Suppressor macrophage treated with lipopolysaccharide for 4 hours (primary cell): ENCODE measurements around the gene FOSB.
"Not testable (repeated sequence)": the region's sequence is repeated elsewhere in the genome, so short reads cannot be mapped to it uniquely, and the experiment has no call there.

Experiments used
- DNase-seq: peaks from one replicate; pipeline ENCODE4 v3.0.0-alpha.2; 2020

FOSB gene

DNA sequence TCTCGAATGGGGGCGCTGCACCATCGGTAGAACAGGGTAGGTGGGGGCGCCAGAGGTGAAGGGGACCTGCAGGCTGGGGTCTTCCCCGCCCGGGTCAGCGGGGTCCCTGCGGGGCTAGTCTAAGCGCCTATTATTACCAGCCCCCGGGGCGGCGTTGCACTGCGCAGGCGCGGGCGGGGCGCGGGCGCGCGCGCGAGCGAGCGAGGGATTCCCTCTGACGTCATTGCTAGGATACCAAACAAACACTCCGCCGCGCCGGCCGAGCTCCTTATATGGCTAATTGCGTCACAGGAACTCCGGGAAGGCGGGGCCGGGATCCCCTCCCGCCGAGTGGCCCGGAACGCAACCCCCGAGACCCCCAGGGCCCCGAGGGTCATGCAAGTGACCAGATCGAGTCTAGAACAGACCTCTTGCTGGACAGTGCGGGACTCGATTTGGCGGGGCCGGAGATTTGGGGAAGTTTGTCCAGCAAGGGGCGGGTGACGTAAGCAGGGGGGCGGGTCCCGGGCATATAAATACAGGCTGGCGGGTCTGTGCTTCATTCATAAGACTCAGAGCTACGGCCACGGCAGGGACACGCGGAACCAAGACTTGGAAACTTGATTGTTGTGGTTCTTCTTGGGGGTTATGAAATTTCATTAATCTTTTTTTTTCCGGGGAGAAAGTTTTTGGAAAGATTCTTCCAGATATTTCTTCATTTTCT lies at the start of gene FOSB:
TSS of gene FOSB (plus strand) at position 541 of the 703 bp plus-strand sequence. CDS start 591 bp downstream, outside the sequence.
- peak; percentile 98 for DNase-seq

DNA sequence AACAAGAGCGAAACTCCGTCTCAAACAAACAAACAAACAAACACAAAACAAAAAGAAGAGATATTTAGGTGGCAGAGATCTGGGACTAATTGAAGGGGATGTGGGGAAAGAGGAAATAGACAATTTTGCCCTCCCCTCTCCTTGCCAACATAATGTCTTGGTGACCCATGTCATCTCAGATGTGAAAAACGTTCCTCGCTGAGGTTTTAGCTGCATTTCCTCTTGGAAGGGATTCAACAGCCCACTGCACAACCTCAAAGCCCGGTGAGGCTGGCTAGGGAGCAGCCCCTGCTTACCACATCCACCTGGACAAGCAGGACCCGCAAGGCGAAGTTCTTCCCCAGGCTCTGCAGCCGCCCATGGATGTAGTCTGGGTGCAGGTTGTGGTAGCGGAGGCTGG lies 49.0 kb upstream of the FOSB start:
- no peak for DNase-seq

DNA sequence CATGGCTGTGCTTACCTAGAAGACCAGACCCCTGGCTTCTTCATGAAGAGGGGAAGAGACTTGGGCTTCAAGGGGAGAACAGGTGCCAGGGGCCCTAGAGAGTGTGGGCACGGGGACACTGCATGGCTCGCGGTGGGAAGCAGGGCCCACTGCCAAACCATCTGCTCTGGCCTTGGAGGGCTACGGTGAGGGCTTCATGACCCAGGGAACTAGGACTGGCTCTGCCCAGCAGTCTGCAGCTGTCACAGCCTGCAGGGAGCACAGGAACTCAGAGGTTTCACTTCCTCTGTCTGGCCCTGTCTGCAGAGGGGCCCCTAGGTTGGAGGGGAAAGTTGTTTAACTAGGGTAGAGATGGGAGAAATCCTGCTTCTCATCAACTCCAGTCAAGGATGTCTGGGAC lies 48.4 kb upstream of the FOSB start:
- peak; percentile 82 for DNase-seq

DNA sequence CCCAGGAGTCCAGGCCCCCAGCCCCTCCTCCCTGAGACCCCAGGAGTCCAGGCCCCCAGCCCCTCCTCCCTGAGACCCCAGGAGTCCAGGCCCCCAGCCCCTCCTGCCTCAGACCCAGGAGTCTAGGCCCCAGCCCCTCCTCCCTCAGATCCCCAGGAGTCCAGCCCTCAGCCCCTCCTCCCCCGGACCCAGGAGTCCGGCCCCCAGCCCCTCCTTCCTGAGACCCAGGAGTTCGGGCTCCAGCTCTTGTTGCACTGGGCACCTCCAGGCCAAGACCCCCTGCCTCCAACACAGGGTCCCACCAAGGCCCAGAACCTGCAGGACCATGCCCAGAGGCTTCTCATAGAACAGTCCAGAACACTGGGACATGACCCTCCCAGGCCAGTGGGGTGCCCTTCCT lies 47.9 kb upstream of the FOSB start:
- no peak for DNase-seq

DNA sequence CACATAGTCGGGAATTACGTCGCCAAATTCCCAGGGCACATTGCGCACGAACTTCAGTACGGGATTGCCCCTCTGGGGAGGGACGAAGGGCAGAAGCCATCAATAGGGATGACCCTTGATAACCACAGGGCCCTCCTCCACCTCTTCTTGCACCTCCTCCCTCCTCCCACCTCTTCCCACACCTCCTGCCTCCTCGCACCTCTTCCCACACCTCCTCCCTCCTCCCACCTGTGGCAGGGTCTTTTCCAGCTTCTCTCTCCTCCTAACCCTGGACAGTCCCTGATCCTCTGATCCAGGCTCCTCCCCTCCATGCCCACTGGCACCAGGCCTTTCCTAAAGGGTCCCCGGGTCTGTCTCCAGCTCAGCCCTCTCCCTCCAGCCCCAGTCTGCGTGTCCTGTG lies 47.4 kb upstream of the FOSB start:
- DNase-seq, result no peak

DNA sequence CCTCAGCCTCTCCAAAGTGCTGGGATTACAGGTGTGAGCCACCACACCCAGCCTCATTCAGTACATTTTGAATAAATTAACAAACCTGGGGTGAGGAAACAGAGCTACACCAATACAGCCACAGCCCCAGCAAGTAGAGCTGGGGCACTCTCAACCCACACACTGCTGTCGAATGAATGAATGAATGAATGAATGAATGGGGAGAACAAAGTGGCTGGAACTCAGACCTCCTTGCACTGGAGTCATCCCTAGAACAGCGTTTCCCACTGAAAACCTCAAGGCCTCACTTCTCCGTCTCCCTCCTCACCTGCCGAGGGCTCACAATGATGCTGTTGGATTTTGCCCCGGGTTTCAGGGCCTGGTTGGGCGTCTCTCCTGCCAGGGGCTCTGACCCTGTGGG lies 46.9 kb upstream of the FOSB start:
- DNase-seq, result no peak

DNA sequence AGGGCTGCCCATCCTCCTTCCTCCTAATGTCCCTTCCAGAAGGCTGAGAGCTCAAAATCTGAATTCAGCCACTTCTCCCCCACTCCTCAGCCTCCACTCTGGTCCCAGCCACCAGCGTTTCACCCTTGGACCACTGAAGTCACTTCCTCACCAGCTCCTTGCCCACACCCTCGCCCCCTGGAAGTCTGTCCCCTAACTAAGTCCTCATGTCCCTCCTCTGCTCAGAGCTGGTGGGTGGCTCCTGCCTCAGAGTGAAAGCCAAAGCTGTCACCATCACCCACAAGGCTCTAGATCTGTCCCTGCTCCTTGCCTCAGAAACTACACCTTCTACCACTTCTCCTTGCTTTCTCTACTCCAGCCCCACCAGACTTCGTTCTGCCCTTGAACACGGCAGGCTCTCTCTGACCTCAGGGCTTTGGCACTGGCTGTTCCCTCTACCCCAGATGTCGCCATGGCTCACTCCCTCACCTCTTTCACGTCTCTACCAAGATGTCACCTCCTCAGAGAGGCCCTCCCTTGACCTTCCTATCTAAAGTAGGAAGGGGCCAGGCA lies 45.8 kb upstream of the FOSB start:
- no peak for DNase-seq

DNA sequence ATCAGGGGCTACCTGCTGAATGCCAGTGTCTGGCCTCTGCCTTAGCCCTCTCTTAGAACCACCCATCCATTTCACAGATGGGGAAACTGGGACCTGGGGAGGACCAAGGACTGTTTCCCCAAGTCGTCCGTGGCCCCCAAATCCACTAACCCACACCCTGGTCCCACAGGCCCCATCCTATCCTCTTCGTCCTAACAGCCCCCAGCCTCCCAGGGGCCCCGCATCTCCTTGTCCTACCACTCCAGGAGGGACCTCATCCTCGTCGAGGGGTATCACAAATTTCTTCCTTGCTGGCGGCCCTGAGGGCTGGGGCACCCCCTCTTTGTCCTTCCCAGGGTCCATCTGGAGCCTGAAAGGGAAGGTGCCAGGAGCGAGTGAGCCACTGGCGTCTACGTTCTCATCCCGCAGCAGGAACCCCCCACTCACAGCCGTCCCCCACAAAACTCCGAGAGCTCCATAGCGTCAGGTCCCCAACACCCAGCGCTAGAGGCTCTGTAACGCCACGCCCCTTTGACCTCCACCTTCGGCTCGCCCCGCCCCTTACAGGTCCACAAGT lies 44.7 kb upstream of the FOSB start:
- DNase-seq, result no peak

DNA sequence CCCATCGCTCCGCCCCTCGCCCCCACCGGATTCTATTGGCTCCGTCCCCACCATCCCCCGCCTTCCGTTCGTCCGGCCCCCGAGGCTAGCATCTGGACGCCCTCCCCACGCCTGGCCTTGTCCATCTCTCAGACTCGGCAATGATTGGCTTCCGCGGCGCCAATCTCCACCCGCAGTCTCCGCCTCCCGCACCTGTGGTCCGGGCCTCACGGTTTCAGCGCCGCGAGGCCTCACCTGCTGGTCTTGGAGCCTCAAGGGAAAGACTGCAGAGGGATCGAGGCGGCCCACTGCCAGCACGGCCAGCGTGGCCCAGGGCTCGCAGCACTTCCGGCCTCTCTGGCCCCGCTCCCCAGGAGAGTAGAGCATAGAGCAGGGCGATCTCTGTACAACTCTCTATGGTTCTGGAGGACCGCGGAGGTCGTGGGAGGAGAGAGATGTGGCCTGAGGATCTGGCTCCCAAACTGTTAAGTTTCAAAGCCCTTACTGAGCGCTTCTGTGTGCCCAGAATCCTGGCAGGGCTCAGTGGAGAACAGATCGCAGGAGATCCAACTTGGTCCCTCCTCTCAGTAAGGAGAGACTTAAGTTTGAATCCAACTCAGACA lies 44.1 kb upstream of the FOSB start, which contains the start of gene ERCC1:
TSS of gene ERCC1 (minus strand) at position 329 of the 602 bp plus-strand sequence. CDS start 543 bp downstream, outside the sequence.
- peak; percentile 79 for DNase-seq

DNA sequence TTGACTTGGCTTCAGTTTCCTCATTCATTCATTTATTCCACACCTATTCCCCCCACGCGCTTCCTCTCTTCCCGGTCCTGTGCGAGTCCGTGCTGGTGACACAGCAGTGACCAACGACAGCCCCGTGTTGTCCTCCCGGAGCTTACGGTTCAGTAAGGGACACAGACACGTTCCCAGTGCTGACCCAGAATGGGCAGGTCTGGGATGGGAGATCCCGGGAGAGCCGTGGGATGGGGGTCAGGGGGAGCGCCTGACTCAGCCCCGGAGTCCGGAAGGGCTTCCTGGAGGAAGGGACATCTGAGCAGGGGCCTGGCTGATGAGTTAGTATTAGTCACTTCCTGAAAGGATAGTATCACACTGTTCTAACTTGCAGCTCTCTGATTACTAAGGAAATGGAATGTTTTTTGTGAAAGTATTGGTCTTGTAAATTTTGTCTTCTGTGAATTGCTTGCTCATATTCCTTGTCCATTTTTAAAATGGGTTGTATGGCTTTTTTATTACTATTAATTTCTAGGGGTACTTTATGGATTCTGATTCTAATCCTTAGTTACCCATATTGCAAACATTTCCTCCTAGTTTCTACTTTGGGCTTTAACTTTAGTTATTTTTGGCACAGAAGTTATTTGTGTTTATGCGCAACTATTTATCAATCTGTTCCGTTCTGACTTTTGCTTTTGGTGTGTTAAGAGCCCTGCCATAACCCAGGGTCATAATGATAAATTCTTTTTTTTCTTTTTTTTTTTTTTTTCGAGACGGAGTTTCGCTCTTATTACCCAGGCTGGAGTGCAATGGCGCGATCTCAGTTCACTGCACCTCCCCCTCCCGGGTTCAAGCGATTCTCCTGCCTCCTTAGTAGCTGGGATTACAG lies 43.4 kb upstream of the FOSB start:
- peak; percentile 89 for DNase-seq

DNA sequence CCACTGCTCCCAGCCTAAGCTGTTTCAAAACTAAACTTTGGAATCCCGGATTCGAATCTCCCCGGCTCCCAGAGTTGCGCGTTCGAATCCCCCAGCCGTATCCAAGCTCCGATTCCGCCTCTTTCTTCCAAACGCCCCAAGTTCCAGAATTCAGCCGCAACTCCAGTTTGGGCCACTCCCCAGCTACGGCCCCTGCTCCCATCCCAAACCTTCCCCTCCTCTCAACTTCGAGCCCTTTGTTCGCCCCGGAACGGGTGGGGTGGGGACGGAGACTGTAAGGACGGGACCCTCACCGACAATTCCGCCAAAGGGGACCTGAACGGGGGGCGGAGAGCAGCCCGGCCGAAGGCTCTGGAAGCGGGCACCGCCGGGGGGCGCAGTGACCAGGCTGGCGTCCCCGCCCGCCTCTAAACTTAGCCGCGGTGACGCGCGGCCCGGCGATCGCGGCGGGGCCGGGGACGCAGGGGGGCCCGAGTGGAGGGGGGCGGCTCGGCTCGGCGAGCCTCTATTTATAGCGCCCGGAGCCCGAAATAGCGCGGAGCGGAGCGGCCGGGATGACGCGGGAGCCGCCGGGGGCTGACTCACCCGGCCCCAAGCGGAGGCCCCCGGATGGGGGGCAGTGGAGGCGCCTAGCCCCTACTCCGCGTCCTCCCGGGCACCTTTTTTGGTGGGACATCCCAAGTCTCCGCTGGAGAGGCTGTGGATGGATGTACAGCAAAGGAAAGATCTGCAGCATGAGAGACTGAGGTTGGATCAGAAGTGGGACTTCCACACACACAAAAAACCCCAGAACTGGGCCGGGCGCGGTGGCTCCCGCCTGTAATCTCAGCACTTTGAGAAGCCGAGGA lies 39.2 kb upstream of the FOSB start:
- DNase-seq, result no peak

DNA sequence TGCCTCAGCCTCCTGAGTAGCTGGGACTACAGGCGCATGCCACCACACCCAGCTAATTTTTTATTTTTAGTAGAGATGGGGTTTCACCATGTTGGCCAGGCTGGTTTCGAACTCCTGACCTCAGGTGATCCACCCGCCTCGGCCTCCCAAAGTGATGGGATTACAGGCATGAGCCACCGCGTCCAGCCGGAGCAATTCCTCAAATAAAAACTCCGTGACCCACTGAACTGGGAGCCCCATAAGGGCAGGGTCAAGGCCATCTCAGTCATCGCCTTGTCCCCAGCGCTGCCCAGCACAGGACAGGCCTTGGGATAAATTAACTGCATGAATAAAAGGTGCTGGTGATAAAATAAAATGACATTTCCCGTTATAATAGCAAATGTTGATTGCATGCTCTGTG lies 37.9 kb upstream of the FOSB start:
- not testable (repeated sequence) for DNase-seq

DNA sequence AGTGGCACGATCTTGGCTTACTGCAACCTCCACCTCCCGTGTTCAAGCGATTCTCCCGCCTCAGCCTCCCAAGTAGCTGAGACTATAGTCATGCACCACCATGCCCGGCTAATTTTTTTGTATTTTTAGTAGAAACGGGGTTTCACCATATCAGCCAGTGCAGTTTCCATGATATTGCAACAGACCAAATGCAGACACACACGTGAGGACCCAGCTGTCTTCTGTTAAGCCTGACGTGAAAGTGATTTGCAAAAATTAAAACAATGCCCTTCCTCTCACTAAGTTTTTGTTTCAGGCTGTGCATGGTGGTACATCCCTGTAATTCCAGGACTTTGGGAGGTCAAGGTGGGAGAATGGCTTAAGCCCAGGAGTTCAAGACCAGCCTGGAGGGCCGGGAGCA lies 36.8 kb upstream of the FOSB start:
- peak; percentile 49 for DNase-seq

DNA sequence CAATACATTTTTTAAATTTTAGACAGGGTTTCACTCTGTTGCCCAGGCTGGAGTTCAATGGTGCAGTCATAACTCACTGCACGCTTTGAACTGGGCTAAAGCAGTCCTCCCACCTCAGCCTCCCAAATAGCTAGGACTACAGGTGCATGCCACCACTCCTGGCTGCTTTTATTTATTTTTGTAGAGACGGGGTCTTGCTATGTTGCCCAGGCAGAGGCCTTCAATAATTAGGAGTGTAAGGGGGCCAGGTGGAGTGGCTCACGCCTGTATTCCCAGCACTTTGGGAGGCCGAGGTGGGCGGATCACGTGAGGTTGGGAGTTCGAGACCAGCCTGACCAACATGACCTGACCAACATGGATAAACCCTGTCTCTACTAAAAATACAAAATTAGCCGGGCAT lies 35.3 kb upstream of the FOSB start:
- not testable (repeated sequence) for DNase-seq

DNA sequence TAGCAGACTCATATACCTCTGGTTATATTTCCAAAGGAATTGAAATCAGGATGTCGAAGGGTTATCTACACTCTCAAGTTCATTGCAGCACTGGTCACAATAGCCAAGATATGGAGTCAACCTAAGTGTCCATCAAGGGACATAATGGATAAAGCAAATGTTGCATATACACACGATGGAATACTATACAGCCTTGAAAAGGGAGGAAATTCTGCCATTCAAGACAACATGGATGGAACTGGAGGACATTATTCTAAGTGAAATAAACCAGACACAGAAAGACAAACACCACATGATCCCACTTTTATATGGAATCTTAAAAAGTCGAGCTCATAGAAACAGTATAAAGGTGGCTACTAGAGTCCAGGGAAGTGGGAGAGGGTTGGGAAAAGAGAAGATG lies 30.5 kb upstream of the FOSB start:
- no peak for DNase-seq

DNA sequence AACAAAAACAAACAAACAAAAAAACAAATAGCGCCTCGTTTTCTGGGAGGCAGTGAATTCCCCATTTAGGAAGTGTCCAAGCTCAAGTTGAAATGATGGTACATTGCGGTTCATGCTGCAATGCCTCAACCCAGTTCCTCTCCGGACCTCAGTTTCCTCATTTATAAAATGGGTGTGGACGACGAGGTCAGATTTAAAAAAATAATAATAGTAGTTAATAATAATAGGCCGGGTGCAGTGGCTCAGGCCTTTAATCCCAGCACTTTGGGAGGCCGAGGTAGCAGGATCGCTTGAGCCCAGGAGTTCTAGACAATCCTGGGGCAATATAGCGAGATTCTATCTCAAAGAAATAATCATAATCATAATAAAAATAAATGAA lies 28.6 kb upstream of the FOSB start:
- DNase-seq, result no peak

DNA sequence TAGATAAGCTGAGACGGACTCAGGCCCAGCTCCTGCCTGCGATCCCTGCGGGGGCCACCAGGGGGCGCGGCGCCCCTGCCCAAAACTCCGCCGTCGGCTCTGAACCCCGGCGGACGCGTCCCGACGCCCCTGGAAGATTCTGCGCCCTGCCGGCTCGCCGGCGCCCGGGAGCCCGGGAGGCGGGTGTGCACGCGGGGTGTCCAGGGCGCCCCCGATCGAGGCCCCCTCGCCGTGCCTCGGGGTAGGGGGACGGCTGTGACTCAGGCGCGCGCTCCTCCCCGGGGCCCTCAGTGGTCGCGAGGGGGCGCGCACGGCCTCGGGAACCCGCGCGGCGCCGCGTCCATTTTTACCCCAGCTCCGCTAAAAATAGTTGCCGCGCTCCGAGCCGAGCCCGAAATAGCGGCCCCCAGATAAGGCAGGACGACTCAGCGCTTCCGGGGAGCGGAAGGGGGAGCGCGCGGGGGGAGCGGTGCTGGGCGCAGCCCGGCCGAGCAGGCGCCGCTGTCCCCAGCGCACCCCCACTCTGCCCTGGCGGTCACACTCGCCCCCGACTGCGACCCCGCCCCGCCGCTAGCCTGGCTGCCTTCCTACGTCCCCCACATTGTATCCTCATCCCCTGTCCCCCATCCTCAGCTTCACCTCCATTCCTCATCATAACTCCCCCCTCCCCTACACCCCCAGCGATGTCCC lies 28.1 kb upstream of the FOSB start:
- DNase-seq, result peak; percentile 81

DNA sequence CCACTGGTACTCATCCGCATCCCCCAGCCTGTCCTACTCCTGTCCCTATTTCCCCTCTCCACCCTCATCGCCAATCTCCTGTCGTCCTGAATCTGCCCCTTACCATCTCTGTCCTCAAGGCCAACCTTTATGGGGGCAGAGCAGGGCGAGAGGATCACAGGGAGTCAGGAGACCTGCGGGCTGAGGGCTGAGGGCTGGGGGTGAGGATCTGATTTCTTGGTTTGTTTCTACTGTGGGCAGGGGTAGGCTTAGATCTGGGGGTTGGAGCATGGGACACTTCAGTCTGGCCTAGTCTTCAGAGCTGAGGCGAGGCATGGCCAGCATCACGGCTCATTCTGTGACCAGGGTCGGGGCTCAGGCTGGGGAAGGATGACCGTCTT lies 27.5 kb upstream of the FOSB start:
- DNase-seq, result no peak

DNA sequence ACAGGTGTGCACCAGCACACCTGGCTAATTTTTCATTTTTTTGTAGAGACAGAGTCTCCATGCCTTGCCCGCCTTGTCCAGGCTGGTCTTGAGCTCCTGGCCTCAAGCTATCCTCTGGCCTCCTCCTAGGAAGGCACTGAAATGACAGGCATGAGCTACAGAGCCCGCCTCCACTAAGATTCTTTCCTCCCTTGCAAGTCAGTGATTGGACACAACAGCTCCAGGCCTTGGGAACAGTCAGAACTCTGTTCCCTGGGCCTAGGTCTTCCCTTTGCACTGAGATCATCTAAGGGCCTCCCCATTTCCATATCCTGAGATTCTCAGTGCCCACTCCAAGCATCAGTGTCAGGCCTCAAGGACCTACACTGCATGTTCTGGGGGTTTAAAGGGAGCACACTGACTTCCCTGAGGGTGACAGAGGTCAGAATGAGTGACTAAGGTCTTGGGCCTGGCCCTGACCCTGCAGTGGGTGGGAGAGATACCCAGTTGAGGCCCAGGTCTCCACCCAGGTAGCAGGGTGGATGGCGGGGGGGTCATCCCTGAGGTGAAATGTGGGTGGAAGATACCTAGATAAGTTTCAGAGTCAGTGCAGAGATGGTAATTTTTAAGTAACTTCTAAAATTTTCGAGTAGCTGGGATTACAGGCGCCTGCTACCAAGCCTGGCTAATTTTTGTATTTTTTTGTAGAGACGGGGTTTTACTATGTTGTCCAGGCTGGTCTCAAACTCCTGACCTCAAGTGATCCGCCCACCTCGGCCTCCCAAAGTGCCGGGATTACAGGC lies 26.7 kb upstream of the FOSB start:
- no peak for DNase-seq

DNA sequence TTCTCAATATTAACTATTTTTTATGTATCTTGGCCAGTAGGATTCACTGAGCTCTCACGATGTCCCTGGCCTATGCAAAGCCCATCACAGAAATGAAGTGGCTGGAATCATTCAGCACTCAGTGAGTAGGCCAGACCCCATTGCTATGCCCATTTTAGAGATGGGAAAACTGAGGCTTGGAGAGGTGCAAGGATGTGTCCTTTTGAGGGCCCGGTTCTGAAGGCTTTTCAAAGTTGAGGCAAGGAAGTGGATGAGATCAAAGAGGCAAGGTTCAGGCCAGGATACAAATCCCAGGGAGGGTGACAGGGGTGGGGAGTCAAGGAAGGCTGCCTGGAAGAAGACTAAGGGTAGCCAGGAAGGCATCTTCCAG lies 25.4 kb upstream of the FOSB start:
- no peak for DNase-seq
